K562 (cell line): ENCODE data around the gene SMNDC1. TPM values are rescaled to one million over a fixed set of nuclear protein-coding genes. Genes with fewer than 3 reads are reported as not detected.

Source experiments
- ATAC-seq: fragments of 200-7000 bp; cut with Tn5 transposase; 3 replicates; pipeline ENCODE4 v1.9.1; 2020; ENCODE audit warnings: moderate library complexity
- BruUV-seq: library from RNA; stranded (reverse); fragments of 400-500 nt; replicated peaks from 2 replicates; lab custom pipeline; 2021; lab: Mats Ljungman, UMichigan
- CTCF ChIA-PET: fragments of 300-600 bp; formaldehyde crosslinking; extraction: SDS; loops from one replicate; lab custom pipeline; 2021; ENCODE audit warnings: low intra/inter-chr PET ratio; lab: Yijun Ruan, JAX
- POLR2A ChIA-PET: fragments of 300-600, 350-650 bp; sonication (Branson Sonifier 250); formaldehyde crosslinking; extraction: SDS; loops from one replicate; lab custom pipeline; 2021; ENCODE audit warnings: antibody characterized with exemption, inconsistent platforms; lab: Yijun Ruan, JAX
- DNase-seq, 4 experiments: peaks; one replicate each; pipeline versions ENCODE4 v3.0.0 to v3.0.0-alpha.2; 2011 to 2018; ENCODE audit warnings: low spot score in 3 of 4, mixed read lengths in 3 of 4; ENCODE audit errors: extremely low read depth in 1 of 4
- FAIRE-seq: peaks from 2 replicates; lab custom pipeline; 2011; peaks lifted over from hg19 to GRCh38; lab: Jason Lieb, UNC
- H2AFZ ChIP-seq: 2 replicates; pipeline ENCODE4 v1.6.0; 2011; ENCODE audit warnings: low read depth, low read length, control low read depth, inconsistent platforms
- H3K27ac ChIP-seq: fragments of 200-600 bp; 3 replicates; pipeline ENCODE4 v1.8.0; 2011; ENCODE audit warnings: low read depth, mild to moderate bottlenecking, control low read depth, inconsistent platforms, low read length, moderate library complexity, mixed read lengths; ENCODE audit errors: extremely low read depth
- H3K27me3 ChIP-seq, 2 experiments: fragments of 300-600 bp in 1 of 2; 2 replicates in 1 of 2; 3 replicates in 1 of 2; pipeline versions ENCODE4 v1.6.0 to v1.8.0; 2011; ENCODE audit warnings: inconsistent platforms in 2 of 2, low read length in 2 of 2, mild to moderate bottlenecking in 1 of 2, mixed read lengths in 1 of 2, moderate library complexity in 1 of 2; ENCODE audit not compliant: control insufficient read depth in 2 of 2, insufficient read depth in 2 of 2
- H3K36me3 ChIP-seq: fragments of 300-600 bp; 3 replicates; pipeline ENCODE4 v1.8.0; 2011; ENCODE audit warnings: mild to moderate bottlenecking, low read length, inconsistent platforms; ENCODE audit not compliant: control insufficient read depth, insufficient read depth
- H3K4me1 ChIP-seq, 2 experiments: fragments of 200-600 bp in 1 of 2; replicated peaks in 1 of 2; 2 replicates in 1 of 2; 3 replicates in 1 of 2; pipeline versions ENCODE4 v1.5.1 to v1.8.0; 2011; ENCODE audit warnings: inconsistent platforms in 2 of 2, low read length in 2 of 2, mild to moderate bottlenecking in 1 of 2, mixed read lengths in 1 of 2, moderate library complexity in 1 of 2; ENCODE audit not compliant: control insufficient read depth in 2 of 2, insufficient read depth in 2 of 2
- H3K4me2 ChIP-seq: 2 replicates; pipeline ENCODE4 v1.6.1; 2011; ENCODE audit warnings: low read length, control low read depth, inconsistent platforms, mixed read lengths; ENCODE audit not compliant: insufficient read depth
- H3K4me3 ChIP-seq: fragments of 200-600 bp; sonication (generic), shearing (Covaris generic); 2 replicates; pipeline ENCODE4 v1.5.1; 2016; ENCODE audit warnings: control low read depth, inconsistent platforms
- H3K79me2 ChIP-seq: fragments of 200-600 bp; 3 replicates; pipeline ENCODE4 v1.8.0; 2011; ENCODE audit warnings: low read length, inconsistent platforms; ENCODE audit not compliant: control insufficient read depth, insufficient read depth
- H3K9ac ChIP-seq, 2 experiments: 2 replicates each; pipeline versions ENCODE4 v1.6.0 to v1.6.1; 2011; ENCODE audit warnings: low read depth in 2 of 2, low read length in 2 of 2, control low read depth in 1 of 2, inconsistent platforms in 1 of 2, mild to moderate bottlenecking in 1 of 2, mixed read lengths in 1 of 2; ENCODE audit not compliant: insufficient read depth in 1 of 2
- H3K9me1 ChIP-seq: one replicate; pipeline ENCODE4 v1.6.0; 2011; ENCODE audit warnings: inconsistent platforms, mild to moderate bottlenecking, low read length, moderate library complexity; ENCODE audit not compliant: control insufficient read depth, insufficient read depth
- H3K9me3 ChIP-seq: replicated peaks from 2 replicates; pipeline ENCODE4 v1.5.1; 2011; ENCODE audit warnings: low read depth, low read length, inconsistent platforms; ENCODE audit not compliant: control insufficient read depth, insufficient read depth
- H4K20me1 ChIP-seq: replicated peaks from 2 replicates; pipeline ENCODE4 v1.6.1; 2011; ENCODE audit warnings: low read length, inconsistent platforms, mixed read lengths; ENCODE audit not compliant: control insufficient read depth, insufficient read depth
- CREM ChIP-seq: IDR thresholded peaks from 2 replicates; pipeline ENCODE4 v1.6.1; 2014; ENCODE audit warnings: antibody characterized with exemption, low read depth
- KDM1A ChIP-seq, 2 experiments: fragments of 450-650 bp; IDR thresholded peaks; 2 replicates each; pipeline ENCODE4 v1.6.1; 2016; ENCODE audit warnings: mild to moderate bottlenecking in 2 of 2
- MNT ChIP-seq, 2 experiments: fragments of 450-650 bp; conservative IDR thresholded peaks; 2 replicates each; pipeline ENCODE4 v1.6.1; 2017; ENCODE audit warnings: mild to moderate bottlenecking in 2 of 2, moderate library complexity in 2 of 2
- MYBL2 ChIP-seq, 2 experiments: fragments of 450-650 bp in 1 of 2; sonication (generic) in 1 of 2; formaldehyde crosslinking in 1 of 2; IDR thresholded peaks; 2 replicates each; pipeline versions ENCODE4 v1.6.1 to v1.8.1; 2017 to 2022; ENCODE audit warnings: borderline replicate concordance in 1 of 2, inconsistent platforms in 1 of 2, low read depth in 1 of 2, mild to moderate bottlenecking in 1 of 2, missing genetic modification reagents in 1 of 2, moderate library complexity in 1 of 2
- RBFOX2 ChIP-seq: fragments of 200-400 bp; formaldehyde crosslinking; IDR thresholded peaks from 2 replicates; pipeline ENCODE4 v1.6.1; 2017; ENCODE audit warnings: low read depth, mild to moderate bottlenecking, low read length, moderate library complexity
- TCFL5 ChIP-seq: fragments of 250-450 bp; sonication (Bioruptor Pico); conservative IDR thresholded peaks from 2 replicates; pipeline ENCODE4 v1.6.1; 2021; ENCODE audit warnings: mild to moderate bottlenecking, moderate library complexity, matching md5 sums
- VEZF1 ChIP-seq: fragments of 200-800 bp; sonication (Bioruptor generic); IDR thresholded peaks from 2 replicates; pipeline ENCODE4 v1.6.1; 2017; ENCODE audit warnings: missing genetic modification characterization, missing compliant biosample characterization
- WGBS: fragments of 100-300 bp; shearing (Covaris generic); methylation state at CpG from one replicate; pipeline ENCODE4 v1.1.6; 2016; ENCODE audit warnings: low coverage, mixed read lengths; ENCODE audit not compliant: insufficient coverage; ENCODE audit errors: missing lambda C conversion rate; 5-methylcytosine and 5-hydroxymethylcytosine counted together
- in situ Hi-C: fragments of 300-500 bp; cut with MboI; formaldehyde crosslinking; loops from 4 replicates; pipeline ENCODE4 v1.15.0; 2018; ENCODE audit warnings: inconsistent platforms, mixed read lengths
- intact Hi-C: fragments of 100-400 bp; cut with micrococcal nuclease; formaldehyde crosslinking; loops from 2 replicates; pipeline ENCODE4 v1.14.2; 2022
- polyA plus RNA-seq, 8 experiments: library from polyadenylated mRNA; depleted of rRNA in 4 of 8; stranded (reverse) in 5 of 8; unstranded in 3 of 8; fragments of >200 nt; fragmentation: Nextera tagmentation in 2 of 8; fragmentation: Illumina TruSeq in 1 of 8; extraction: Ambion mirVana in 2 of 8; extraction: Trizol in 1 of 8; gene quantifications; 2 replicates each; pipeline versions ENCODE4 v1.2.1 to v1.2.3, GENCODE V29; 2011 to 2014; ENCODE audit warnings: inconsistent platforms in 1 of 8, missing spikeins in 1 of 8
- total RNA-seq, 7 experiments: library from RNA; depleted of rRNA in 6 of 7; stranded (reverse); fragments of >200 nt in 6 of 7; fragmentation: Illumina TruSeq in 2 of 7; extraction: Trizol in 2 of 7; gene quantifications; 2 replicates each; pipeline versions ENCODE4 v1.2.1 to v1.2.3, GENCODE V29; 2011 to 2021; ENCODE audit warnings: low replicate concordance in 1 of 7

The SMNDC1 gene
- total and polyA plus RNA-seq, 9 of the 15 experiments (the other 6 are each of a cell fraction or from before 2014, with no cell fraction given), result 6.8 to 35.8 (median 12.3) TPM

GRCh38 chr10:110354322-110354766, 49.6 kb upstream of the SMNDC1 start (continued):
- TF ChIP-seq MNT (conservative IDR thresholded peaks at IDR 0.05), result no peak
- TF ChIP-seq TCFL5, result no peak
- TF ChIP-seq, all 486 proteins: peak for 8

- Histone ChIP-seq H3K27ac (no peak overlapping the region), H3K9ac (no peak overlapping the region), H2AFZ (no peak overlapping the region), H3K27me3 (peaks cover 0 to 37% of the 10 kb centered on the region in 2 experiments; a peak in 4 of 5 replicates), H4K20me1 (no peaks in the 10 kb centered on the region), H3K4me1 (peaks cover 0 to 8% of the 10 kb centered on the region in 2 experiments; a peak in 3 of 5 replicates), H3K9me3 (no peaks in the 10 kb centered on the region), H3K4me2 (no peak overlapping the region), H3K4me3 (no peak overlapping the region), H3K79me2 (no peaks in the 10 kb centered on the region), H3K9me1 (no peaks in the 10 kb centered on the region), H3K36me3 (no peaks in the 10 kb centered on the region)
- no TSS peak for BruUV-seq
- intact Hi-C loops (loop anchor here (1.0 to 5.0 kb wide), 3 partner anchors 144 to 194 kb away; partner anchors contain the start of gene DUSP5), in situ Hi-C loops (no loop called here)
- FAIRE-seq (no peak), ATAC-seq (no peak), DNase-seq (peak in 3 of 4 experiments; percentile 8 to 15 (median 12))
- TF ChIP-seq MYBL2 (IDR thresholded peaks at IDR 0.05; ENCODE audit: low read depth) (no peak), MYBL2 (CRISPR knock-in tag; IDR thresholded peaks at IDR 0.05; ENCODE audit: borderline replicate concordance) (no peak), RBFOX2 (no peak), VEZF1 (0 out of 2 replicates have a peak, but pooled peaks have one; percentile 40), KDM1A (IDR thresholded peaks at IDR 0.05) (peak in 1 of 2 experiments; percentile 27; a peak in 1 of 4 replicates), CREM (peak; percentile 19; the same call in 1 of the 2 replicates)
- ChIA-PET CTCF (interaction anchor here (0.6 to 1.2 kb wide), 2 partner anchors 144 to 183 kb away, joined by 4 read pairs; partner anchors contain the start of gene DUSP5), POLR2A (interaction anchor here (0.6 to 1.1 kb wide), 2 partner anchors 132 to 193 kb away, joined by 3 to 6 read pairs; no protein-coding TSS in a partner anchor)
- WGBS, result 0% methylated on average over 9 of the region's 14 CpGs
Measured at GRCh38 chr10:110353244-110354119, 48.8 kb upstream of the SMNDC1 start.
